Fibroblast of lung (primary cell): ENCODE results near the gene KCNH1. TPM values are rescaled to one million over a fixed set of nuclear protein-coding genes. Genes with fewer than 3 reads are reported as not detected.

Source experiments
- DNase-seq, 2 donors: peaks; one replicate each; pipeline versions ENCODE4 v3.0.0 to v3.0.0-alpha.2; 2010; ENCODE audit warnings: low read depth in 2 of 2
- H2AFZ ChIP-seq: 2 replicates; pipeline ENCODE4 v1.5.1; 2012; ENCODE audit warnings: low read length, control low read depth, inconsistent platforms
- H3K27ac ChIP-seq: 2 replicates; pipeline ENCODE4 v1.5.1; 2011; ENCODE audit warnings: low read length, control low read depth; ENCODE audit not compliant: insufficient read depth
- H3K27me3 ChIP-seq: 2 replicates; pipeline ENCODE4 v1.5.1; 2011; ENCODE audit warnings: mild to moderate bottlenecking, low read length; ENCODE audit not compliant: control insufficient read depth, insufficient read depth
- H3K36me3 ChIP-seq: 2 replicates; pipeline ENCODE4 v1.5.1; 2011; ENCODE audit warnings: low read length; ENCODE audit not compliant: control insufficient read depth, insufficient read depth
- H3K4me1 ChIP-seq: 2 replicates; pipeline ENCODE4 v1.5.1; 2011; ENCODE audit warnings: low read length; ENCODE audit not compliant: control insufficient read depth, insufficient read depth; ENCODE audit errors: extremely low read depth
- H3K4me2 ChIP-seq: 2 replicates; pipeline ENCODE4 v1.5.1; 2011; ENCODE audit warnings: low read length, control low read depth; ENCODE audit not compliant: insufficient read depth; ENCODE audit errors: extremely low read depth
- H3K4me3 ChIP-seq, 4 experiments: fragments of 200-600 bp in 1 of 4; sonication (generic) in 1 of 4; replicated peaks in 1 of 4; 2 replicates each; pipeline ENCODE4 v1.5.1; 2011 to 2016; ENCODE audit warnings: low read length in 4 of 4, low read depth in 3 of 4, mild to moderate bottlenecking in 3 of 4, control low read depth in 2 of 4, inconsistent platforms in 1 of 4, mixed read lengths in 1 of 4; ENCODE audit not compliant: insufficient read depth in 1 of 4; ENCODE audit errors: control extremely low read depth in 1 of 4
- H3K79me2 ChIP-seq: 2 replicates; pipeline ENCODE4 v1.5.1; 2012; ENCODE audit warnings: mild to moderate bottlenecking, low read length, inconsistent platforms; ENCODE audit not compliant: control insufficient read depth, insufficient read depth
- H3K9ac ChIP-seq: 2 replicates; pipeline ENCODE4 v1.5.1; 2011; ENCODE audit warnings: mild to moderate bottlenecking, low read length, control low read depth; ENCODE audit not compliant: insufficient read depth
- H3K9me3 ChIP-seq: 2 replicates; pipeline ENCODE4 v1.5.1; 2012; ENCODE audit warnings: low read depth, low read length; ENCODE audit not compliant: control insufficient read depth, insufficient read depth
- H4K20me1 ChIP-seq: 2 replicates; pipeline ENCODE4 v1.5.1; 2011; ENCODE audit warnings: low read length; ENCODE audit not compliant: control insufficient read depth, insufficient read depth; ENCODE audit errors: extremely low read depth
- CTCF ChIP-seq, 2 donors: IDR thresholded peaks in 1 of 2; conservative IDR thresholded peaks in 1 of 2; 1 replicate in 1 of 2; 2 replicates in 1 of 2; pipeline ENCODE4 v1.5.1; 2011 to 2012; ENCODE audit warnings: low read length in 2 of 2, control low read depth in 1 of 2, inconsistent platforms in 1 of 2, low read depth in 1 of 2, mild to moderate bottlenecking in 1 of 2
- EZH2 ChIP-seq: IDR thresholded peaks from 2 replicates; pipeline ENCODE4 v1.5.1; 2012; ENCODE audit warnings: low read length, control low read depth, mild to moderate bottlenecking; ENCODE audit errors: missing control alignments
- polyA plus RNA-seq, 2 donors: library from polyadenylated mRNA; depleted of rRNA in 1 of 2; stranded (reverse) in 1 of 2; unstranded in 1 of 2; fragments of >200 nt; gene quantifications; 2 replicates each; pipeline ENCODE4 v1.2.1, GENCODE V29; 2011 to 2012; ENCODE audit warnings: missing spikeins in 1 of 2
- total RNA-seq: library from RNA; depleted of rRNA; stranded (reverse); fragments of >200 nt; gene quantifications from 2 replicates; pipeline ENCODE4 v1.2.1, GENCODE V29; 2014

Gene KCNH1
- total and polyA plus RNA-seq, 2 donors (not counting 1 experiment from before 2014, with no cell fraction given) = 0.17 to 1.5 TPM

GRCh38 chr1:211101481-211101880 is 32.5 kb downstream of the KCNH1 start:
- TF ChIP-seq EZH2 (no peak), CTCF (conservative IDR thresholded peaks at IDR 0.05 in 1 of 2, IDR thresholded peaks at IDR 0.05 in 1 of 2; ENCODE audit: low read depth in 1 of 2, low read length in 2 of 2) (no peak)
- Histone ChIP-seq H3K79me2 (no peaks in the 10 kb centered on the region), H3K36me3 (no peaks in the 10 kb centered on the region), H3K4me1 (no peaks in the 10 kb centered on the region), H3K9ac (no peak overlapping the region), H3K27me3 (no peaks in the 10 kb centered on the region), H3K9me3 (no peaks in the 10 kb centered on the region), H3K27ac (no peak overlapping the region), H2AFZ (no peak overlapping the region), H3K4me2 (no peak overlapping the region), H4K20me1 (no peaks in the 10 kb centered on the region), H3K4me3 (no peak overlapping the region)
- DNase-seq = no peak

GRCh38 chr1:211099393-211099792 is 34.6 kb downstream of the KCNH1 start:
- Histone ChIP-seq H3K9ac (no peak overlapping the region), H3K36me3 (no peaks in the 10 kb centered on the region), H2AFZ (no peak overlapping the region), H3K27me3 (no peaks in the 10 kb centered on the region), H3K79me2 (no peaks in the 10 kb centered on the region), H3K27ac (no peak overlapping the region), H3K4me2 (no peak overlapping the region), H3K4me1 (no peaks in the 10 kb centered on the region), H3K4me3 (no peak overlapping the region), H4K20me1 (no peaks in the 10 kb centered on the region), H3K9me3 (no peaks in the 10 kb centered on the region)
- no peak for DNase-seq
- no peak for TF ChIP-seq EZH2
- no peak for TF ChIP-seq CTCF (conservative IDR thresholded peaks at IDR 0.05 in 1 of 2, IDR thresholded peaks at IDR 0.05 in 1 of 2; ENCODE audit: low read depth in 1 of 2, low read length in 2 of 2)

DNA sequence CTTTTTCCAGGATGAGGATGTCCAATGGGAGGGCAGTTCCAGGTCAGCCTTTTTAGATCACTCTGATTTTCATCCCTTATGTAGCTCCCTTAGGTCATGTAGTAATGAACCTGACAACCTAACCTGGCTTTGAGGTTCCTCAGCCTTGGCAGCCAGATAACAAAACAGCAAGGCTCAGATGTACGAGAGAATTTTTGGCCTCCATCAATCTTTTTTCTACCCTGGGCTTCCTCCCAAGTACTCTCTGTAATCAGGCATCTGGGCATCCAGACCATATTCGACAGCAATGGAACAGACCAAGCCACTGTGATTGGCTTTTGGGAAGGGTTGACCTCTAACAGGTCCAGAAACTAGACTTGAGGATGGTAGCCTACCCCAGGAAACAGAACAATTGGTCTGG is 38.6 kb downstream of the KCNH1 start:
- no peak overlapping the region for H3K9ac ChIP-seq
- H3K9me3 ChIP-seq = no peaks in the 10 kb centered on the region
- no peak overlapping the region for H3K4me3 ChIP-seq
- no peaks in the 10 kb centered on the region for H3K79me2 ChIP-seq
- no peaks in the 10 kb centered on the region for H4K20me1 ChIP-seq
- no peaks in the 10 kb centered on the region for H3K27me3 ChIP-seq
- no peak for DNase-seq
- no peak for TF ChIP-seq CTCF (conservative IDR thresholded peaks at IDR 0.05 in 1 of 2, IDR thresholded peaks at IDR 0.05 in 1 of 2; ENCODE audit: low read depth in 1 of 2, low read length in 2 of 2)
- TF ChIP-seq EZH2 = no peak
- H3K36me3 ChIP-seq = no peaks in the 10 kb centered on the region
- H2AFZ ChIP-seq = no peak overlapping the region
- H3K4me1 ChIP-seq = no peaks in the 10 kb centered on the region
- H3K27ac ChIP-seq = no peak overlapping the region
- no peak overlapping the region for H3K4me2 ChIP-seq
